ENCODE data around the gene CENPQ. TPM values are rescaled to one million over a fixed set of nuclear protein-coding genes. Genes with fewer than 3 reads are reported as not detected.

The CENPQ gene
- total RNA-seq, 1 donor from 2014 or later = 4.1 TPM

GRCh38 chr6:49453221-49453620 lies 9.9 kb upstream of the CENPQ start:
- Histone ChIP-seq H3K9me3 (ENCODE audit: insufficient read depth, low read depth, low read length) (no peaks in the 10 kb centered on the region), H3K4me2 (ENCODE audit: low read length) (no peak overlapping the region), H3K79me2 (ENCODE audit: insufficient read depth, low read length) (no peaks in the 10 kb centered on the region), H3K9ac (ENCODE audit: low read length) (no peak overlapping the region), H2AFZ (ENCODE audit: low read depth, low read length) (no peak overlapping the region), H4K20me1 (ENCODE audit: insufficient read depth, low read length) (no peaks in the 10 kb centered on the region), H3K4me3 (ENCODE audit: insufficient read depth, low read depth, low read length) (no peak overlapping the region), H3K27me3 (ENCODE audit: insufficient read depth, low read length) (no peaks in the 10 kb centered on the region), H3K27ac (ENCODE audit: low read depth, low read length) (no peak overlapping the region), H3K4me1 (ENCODE audit: insufficient read depth, low read length) (no peaks in the 10 kb centered on the region), H3K36me3 (ENCODE audit: insufficient read depth, low read length) (peaks cover 21% of the 10 kb centered on the region)
- Mint-ChIP-seq H3K36me3 (ENCODE audit: low read depth, unreplicated experiment) (peaks cover 2% of the 10 kb centered on the region), H3K27me3 (ENCODE audit: low read depth, unreplicated experiment) (no peaks in the 10 kb centered on the region), H3K4me1 (ENCODE audit: low read depth, unreplicated experiment) (peaks cover 4% of the 10 kb centered on the region), H3K4me3 (ENCODE audit: unreplicated experiment) (no peak overlapping the region), H3K27ac (ENCODE audit: unreplicated experiment) (no peak overlapping the region), H3K9me3 (ENCODE audit: unreplicated experiment) (no peaks in the 10 kb centered on the region)
- TF ChIP-seq EZH2 (IDR thresholded peaks at IDR 0.05; ENCODE audit: insufficient read depth, low read length) = no peak
- TF ChIP-seq CTCF (IDR thresholded peaks at IDR 0.05; ENCODE audit: insufficient read depth, low read depth, low read length) = no peak
- DNase-seq (ENCODE audit: low read depth) = no peak
- no peak for FAIRE-seq

GRCh38 chr6:49454787-49455709 lies 8.1 kb upstream of the CENPQ start:
- H3K27ac ChIP-seq (ENCODE audit: low read depth, low read length) = no peak overlapping the region
- peaks cover 2% of the 10 kb centered on the region for H3K36me3 Mint-ChIP-seq (ENCODE audit: low read depth, unreplicated experiment)
- no peak overlapping the region for H3K9ac ChIP-seq (ENCODE audit: low read length)
- peaks cover 18% of the 10 kb centered on the region for H3K36me3 ChIP-seq (ENCODE audit: insufficient read depth, low read length)
- no peak for FAIRE-seq
- no peaks in the 10 kb centered on the region for H3K27me3 ChIP-seq (ENCODE audit: insufficient read depth, low read length)
- no peaks in the 10 kb centered on the region for H3K27me3 Mint-ChIP-seq (ENCODE audit: low read depth, unreplicated experiment)
- no peaks in the 10 kb centered on the region for H4K20me1 ChIP-seq (ENCODE audit: insufficient read depth, low read length)
- peaks cover 6% of the 10 kb centered on the region for H3K79me2 ChIP-seq (ENCODE audit: insufficient read depth, low read length)
- no peaks in the 10 kb centered on the region for H3K9me3 Mint-ChIP-seq (ENCODE audit: unreplicated experiment)
- no peak for DNase-seq (ENCODE audit: low read depth)
- H2AFZ ChIP-seq (ENCODE audit: low read depth, low read length) = no peak overlapping the region
- TF ChIP-seq EZH2 (IDR thresholded peaks at IDR 0.05; ENCODE audit: insufficient read depth, low read length) (no peak), CTCF (IDR thresholded peaks at IDR 0.05; ENCODE audit: insufficient read depth, low read depth, low read length) (no peak)
- H3K4me3 Mint-ChIP-seq (ENCODE audit: unreplicated experiment) = no peak overlapping the region
- H3K4me1 ChIP-seq (ENCODE audit: insufficient read depth, low read length) = no peaks in the 10 kb centered on the region
- H3K4me3 ChIP-seq (ENCODE audit: insufficient read depth, low read depth, low read length) = no peak overlapping the region
- H3K4me2 ChIP-seq (ENCODE audit: low read length) = no peak overlapping the region
- no peak overlapping the region for H3K27ac Mint-ChIP-seq (ENCODE audit: unreplicated experiment)
- H3K9me3 ChIP-seq (ENCODE audit: insufficient read depth, low read depth, low read length) = no peaks in the 10 kb centered on the region
- H3K4me1 Mint-ChIP-seq (ENCODE audit: low read depth, unreplicated experiment) = peaks cover 4% of the 10 kb centered on the region

GRCh38 chr6:49457771-49458170 lies 5.4 kb upstream of the CENPQ start:
- no peaks in the 10 kb centered on the region for H4K20me1 ChIP-seq (ENCODE audit: insufficient read depth, low read length)
- H3K4me3 Mint-ChIP-seq (ENCODE audit: unreplicated experiment) = no peak overlapping the region
- no peaks in the 10 kb centered on the region for H3K4me1 ChIP-seq (ENCODE audit: insufficient read depth, low read length)
- H3K79me2 ChIP-seq (ENCODE audit: insufficient read depth, low read length) = peaks cover 34% of the 10 kb centered on the region
- no peak overlapping the region for H3K9ac ChIP-seq (ENCODE audit: low read length)
- H2AFZ ChIP-seq (ENCODE audit: low read depth, low read length) = no peak overlapping the region
- H3K27me3 Mint-ChIP-seq (ENCODE audit: low read depth, unreplicated experiment) = no peaks in the 10 kb centered on the region
- H3K27ac Mint-ChIP-seq (ENCODE audit: unreplicated experiment) = no peak overlapping the region
- H3K36me3 ChIP-seq (ENCODE audit: insufficient read depth, low read length) = peaks cover 9% of the 10 kb centered on the region
- H3K36me3 Mint-ChIP-seq (ENCODE audit: low read depth, unreplicated experiment) = peaks cover 2% of the 10 kb centered on the region
- no peak overlapping the region for H3K4me3 ChIP-seq (ENCODE audit: insufficient read depth, low read depth, low read length)
- no peak overlapping the region for H3K4me2 ChIP-seq (ENCODE audit: low read length)
- no peak overlapping the region for H3K27ac ChIP-seq (ENCODE audit: low read depth, low read length)
- no peaks in the 10 kb centered on the region for H3K27me3 ChIP-seq (ENCODE audit: insufficient read depth, low read length)
- H3K9me3 Mint-ChIP-seq (ENCODE audit: unreplicated experiment) = no peaks in the 10 kb centered on the region
- peak; percentile 12 for DNase-seq (ENCODE audit: low read depth)
- no peak for FAIRE-seq
- H3K9me3 ChIP-seq (ENCODE audit: insufficient read depth, low read depth, low read length) = no peaks in the 10 kb centered on the region
- peaks cover 5% of the 10 kb centered on the region for H3K4me1 Mint-ChIP-seq (ENCODE audit: low read depth, unreplicated experiment)
- no peak for TF ChIP-seq CTCF (IDR thresholded peaks at IDR 0.05; ENCODE audit: insufficient read depth, low read depth, low read length)
- TF ChIP-seq EZH2 (IDR thresholded peaks at IDR 0.05; ENCODE audit: insufficient read depth, low read length) = no peak

All from astrocyte (in vitro differentiated cells and primary cell).